HepG2 (cell line): ENCODE measurements around the gene GRHL1. TPM values are rescaled to one million over a fixed set of nuclear protein-coding genes. Genes with fewer than 3 reads are reported as not detected.

Experiments
- ATAC-seq: fragments of 200-7000 bp; cut with Tn5 transposase; 3 replicates; pipeline ENCODE4 v1.9.1; 2020; ENCODE audit warnings: mild to moderate bottlenecking, moderate library complexity
- BruUV-seq: library from RNA; stranded (reverse); fragments of 400-500 nt; replicated peaks from 2 replicates; lab custom pipeline; 2021; lab: Mats Ljungman, UMichigan
- CTCF ChIA-PET: fragments of 300-600 bp; formaldehyde crosslinking; extraction: SDS; loops from one replicate; lab custom pipeline; 2021; ENCODE audit warnings: low total read pairs, inconsistent platforms, low intra/inter-chr PET ratio; lab: Yijun Ruan, JAX
- POLR2A ChIA-PET: fragments of 350-600 bp; sonication (Branson Sonifier 250); formaldehyde crosslinking; loops from one replicate; lab custom pipeline; 2020; ENCODE audit warnings: antibody characterized with exemption, inconsistent platforms; lab: Yijun Ruan, JAX
- DNase-seq: peaks from one replicate; pipeline ENCODE4 v3.0.0-alpha.2; 2015; ENCODE audit warnings: low spot score
- FAIRE-seq: peaks from 3 replicates; lab custom pipeline; 2011; peaks lifted over from hg19 to GRCh38; lab: Jason Lieb, UNC
- H2AFZ ChIP-seq: one replicate; pipeline ENCODE4 v1.6.1; 2011; ENCODE audit warnings: low read length, inconsistent platforms
- H3K27ac ChIP-seq: fragments of 300-600 bp; 3 replicates; pipeline ENCODE4 v1.8.0; 2011; ENCODE audit warnings: mixed run types, mild to moderate bottlenecking, mixed read lengths, low read length, inconsistent platforms; ENCODE audit not compliant: insufficient read depth; ENCODE audit errors: extremely low read length
- H3K27me3 ChIP-seq, 2 experiments: fragments of 200-600 bp in 1 of 2; 2 replicates in 1 of 2; 3 replicates in 1 of 2; pipeline versions ENCODE4 v1.6.0 to v1.8.0; 2011; ENCODE audit warnings: low read length in 2 of 2, mild to moderate bottlenecking in 2 of 2, moderate library complexity in 2 of 2, inconsistent platforms in 1 of 2; ENCODE audit not compliant: insufficient read depth in 2 of 2, control insufficient read depth in 1 of 2
- H3K36me3 ChIP-seq, 2 experiments: fragments of 200-600 bp in 1 of 2; replicated peaks in 1 of 2; 2 replicates in 1 of 2; 3 replicates in 1 of 2; pipeline versions ENCODE4 v1.5.1 to v1.8.0; 2011; ENCODE audit warnings: low read length in 2 of 2, inconsistent platforms in 1 of 2; ENCODE audit not compliant: insufficient read depth in 2 of 2, control insufficient read depth in 1 of 2
- H3K4me1 ChIP-seq: 2 replicates; pipeline ENCODE4 v1.5.1; 2012; ENCODE audit warnings: low read length, inconsistent platforms; ENCODE audit not compliant: insufficient read depth
- H3K4me2 ChIP-seq: 2 replicates; pipeline ENCODE4 v1.6.0; 2011; ENCODE audit warnings: low read depth, low read length, inconsistent platforms
- H3K4me3 ChIP-seq, 3 experiments: fragments of 200-600 bp in 1 of 3; sonication (generic), shearing (Covaris generic) in 1 of 3; replicated peaks in 1 of 3; 2 replicates each; pipeline ENCODE4 v1.5.1; 2011 to 2016; ENCODE audit warnings: low read length in 3 of 3, inconsistent platforms in 2 of 3, low read depth in 2 of 3, mild to moderate bottlenecking in 2 of 3, control low read depth in 1 of 3, mixed read lengths in 1 of 3; ENCODE audit not compliant: insufficient read depth in 1 of 3
- H3K79me2 ChIP-seq: one replicate; pipeline ENCODE4 v1.6.1; 2011; ENCODE audit warnings: low read length, inconsistent platforms; ENCODE audit not compliant: insufficient read depth
- H3K9ac ChIP-seq: 2 replicates; pipeline ENCODE4 v1.6.0; 2011; ENCODE audit warnings: mild to moderate bottlenecking, low read depth, low read length, inconsistent platforms; ENCODE audit not compliant: insufficient read depth
- H3K9me3 ChIP-seq: 2 replicates; pipeline ENCODE4 v1.5.1; 2012; ENCODE audit warnings: mild to moderate bottlenecking, low read length
- H4K20me1 ChIP-seq: 2 replicates; pipeline ENCODE4 v1.6.0; 2011; ENCODE audit warnings: inconsistent platforms, mild to moderate bottlenecking, low read length, moderate library complexity; ENCODE audit not compliant: insufficient read depth
- CREB3 ChIP-seq: sonication (generic); formaldehyde crosslinking; IDR thresholded peaks from 2 replicates; pipeline ENCODE4 v1.5.0; 2020; ENCODE audit warnings: missing genetic modification reagents
- EED ChIP-seq: sonication (generic); formaldehyde crosslinking; IDR thresholded peaks from 2 replicates; pipeline ENCODE4 v1.5.0; 2020; ENCODE audit warnings: mild to moderate bottlenecking, missing genetic modification reagents
- ESRRA ChIP-seq: sonication (generic); formaldehyde crosslinking; IDR thresholded peaks from 2 replicates; pipeline ENCODE4 v1.5.1; 2020; ENCODE audit warnings: mild to moderate bottlenecking, low read depth, missing genetic modification reagents
- MAX ChIP-seq: IDR thresholded peaks from 2 replicates; pipeline ENCODE4 v1.6.1; 2012; ENCODE audit warnings: inconsistent platforms
- MIER2 ChIP-seq: IDR thresholded peaks from 2 replicates; pipeline ENCODE4 v1.6.1; 2016; ENCODE audit warnings: missing biosample characterization, missing genetic modification reagents
- PLSCR1 ChIP-seq: sonication (generic); formaldehyde crosslinking; IDR thresholded peaks from 2 replicates; pipeline ENCODE4 v1.5.0; 2020; ENCODE audit warnings: missing genetic modification reagents, mild to moderate bottlenecking, borderline replicate concordance
- RBFOX2 ChIP-seq: fragments of 200-400 bp; formaldehyde crosslinking; IDR thresholded peaks from 2 replicates; pipeline ENCODE4 v1.6.1; 2017; ENCODE audit warnings: low read depth, mild to moderate bottlenecking, low read length
- RXRA ChIP-seq: sonication (generic); formaldehyde crosslinking; IDR thresholded peaks from 2 replicates; pipeline ENCODE4 v1.5.1; 2020; ENCODE audit warnings: missing genetic modification reagents
- TBX2 ChIP-seq: sonication (generic); formaldehyde crosslinking; IDR thresholded peaks from 2 replicates; pipeline ENCODE4 v1.5.0; 2020; ENCODE audit warnings: missing genetic modification reagents, mild to moderate bottlenecking, borderline replicate concordance
- TFE3 ChIP-seq: IDR thresholded peaks from 2 replicates; pipeline ENCODE4 v1.6.1; 2016
- ZNF331 ChIP-seq: sonication (generic); formaldehyde crosslinking; IDR thresholded peaks from 2 replicates; pipeline ENCODE4 v1.4.0; 2020; ENCODE audit warnings: missing genetic modification reagents
- ZNF768 ChIP-seq: sonication (generic); formaldehyde crosslinking; IDR thresholded peaks from 2 replicates; pipeline ENCODE4 v1.4.0; 2020; ENCODE audit warnings: missing genetic modification reagents
- WGBS: methylation state at CpG from one replicate; pipeline ENCODE4 v1.1.6; 2017; ENCODE audit warnings: low lambda C conversion rate; 5-methylcytosine and 5-hydroxymethylcytosine counted together
- in situ Hi-C: cut with HindIII; loops from 2 replicates; pipeline ENCODE4 v1.10.0; 2017; ENCODE audit warnings: low pct_unique_long_range_greater_than_20kb; ENCODE audit not compliant: extremely low pct_ligation_motif_present
- intact Hi-C: fragments of 100-400 bp; cut with micrococcal nuclease; formaldehyde crosslinking; loops from one replicate; pipeline ENCODE4 v1.10.0; 2022; ENCODE audit not compliant: unreplicated experiment
- polyA plus RNA-seq, 8 experiments: library from polyadenylated mRNA; depleted of rRNA in 3 of 8; stranded (reverse) in 7 of 8; unstranded in 1 of 8; fragments of >200 nt; fragmentation: Illumina TruSeq in 4 of 8; extraction: Trizol in 4 of 8; gene quantifications; 2 replicates each; pipeline versions ENCODE4 v1.2.1 to v1.2.3, GENCODE V29; 2011 to 2016; ENCODE audit warnings: low read depth in 4 of 8, missing spikeins in 1 of 8, mixed read lengths in 1 of 8; ENCODE audit not compliant: insufficient read depth in 1 of 8
- total RNA-seq, 5 experiments: library from RNA; depleted of rRNA; stranded (reverse); fragments of >200 nt; fragmentation: Illumina TruSeq; extraction: Trizol; gene quantifications; 2 replicates each; pipeline ENCODE4 v1.2.3, GENCODE V29; 2016; ENCODE audit warnings: low read depth in 1 of 5

Gene GRHL1
- total and polyA plus RNA-seq, 2 of the 13 experiments (the other 11 are each of a cell fraction or from before 2014, with no cell fraction given) = 9.3 to 12.0 TPM

- no peak for TF ChIP-seq RBFOX2
Observed at GRCh38 chr2:10007435-10007834, 55.9 kb downstream of the GRHL1 start.

GRCh38 chr2:10007921-10008808 is 56.7 kb downstream of the GRHL1 start:
- POLR2A ChIA-PET = no interaction called here
- in situ Hi-C loops = no loop called here
- Histone ChIP-seq H3K36me3 (no peaks in the 10 kb centered on the region), H3K4me3 (no peak overlapping the region), H3K27ac (no peak overlapping the region), H3K9me3 (no peaks in the 10 kb centered on the region), H3K4me2 (peak overlapping the region; percentile 32), H4K20me1 (no peaks in the 10 kb centered on the region; the same call in 1 of the 2 replicates), H3K4me1 (peaks cover 27% of the 10 kb centered on the region), H3K79me2 (no peaks in the 10 kb centered on the region), H2AFZ (no peak overlapping the region), H3K27me3 (peaks cover 0 to 9% of the 10 kb centered on the region in 2 experiments; a peak in 1 of 5 replicates), H3K9ac (no peak overlapping the region)
- DNase-seq (peak; percentile 34), ATAC-seq (peak; percentile 67), FAIRE-seq (peak; percentile 36)
- CTCF ChIA-PET = no interaction called here
- intact Hi-C loops = no loop called here
- BruUV-seq = no TSS peak
- 32% methylated on average over 22 of the region's 22 CpGs for WGBS
- TF ChIP-seq TFE3 (CRISPR knock-in tag) = no peak
- no peak for TF ChIP-seq EED (CRISPR knock-in tag)
- no peak for TF ChIP-seq PLSCR1
- TF ChIP-seq MIER2 (CRISPR knock-in tag) = no peak
- 0 out of 2 replicates have a peak, but pooled peaks have one; percentile 23 for TF ChIP-seq TBX2 (CRISPR knock-in tag)
- no peak for TF ChIP-seq CREB3 (CRISPR knock-in tag)
- peak; percentile 97 for TF ChIP-seq ESRRA (CRISPR knock-in tag)
- TF ChIP-seq RXRA (CRISPR knock-in tag) = peak; percentile 40
- 0 out of 2 replicates have a peak, but pooled peaks have one; percentile 47 for TF ChIP-seq MAX
- peak; percentile 58; the same call in 1 of the 2 replicates for TF ChIP-seq ZNF768 (CRISPR knock-in tag)
- peak; percentile 98 for TF ChIP-seq ZNF331 (CRISPR knock-in tag)

More at GRCh38 chr2:10007435-10007834, 55.9 kb downstream of the GRHL1 start:
- no peaks in the 10 kb centered on the region for H3K36me3 ChIP-seq
- ChIA-PET CTCF (no interaction called here), POLR2A (no interaction called here)
- no peak overlapping the region for H3K4me3 ChIP-seq
- WGBS = 57% methylated on average over 9 of the region's 9 CpGs
- no peaks in the 10 kb centered on the region for H3K79me2 ChIP-seq
- ATAC-seq = no peak
- H3K4me2 ChIP-seq = no peak overlapping the region
- intact Hi-C loops (no loop called here), in situ Hi-C loops (no loop called here)
- peaks cover 0 to 9% of the 10 kb centered on the region in 2 experiments; a peak in 1 of 5 replicates for H3K27me3 ChIP-seq
- peaks cover 27% of the 10 kb centered on the region for H3K4me1 ChIP-seq
- H3K9ac ChIP-seq = no peak overlapping the region
- H3K9me3 ChIP-seq = no peaks in the 10 kb centered on the region
- DNase-seq = no peak
- no peaks in the 10 kb centered on the region; the same call in 1 of the 2 replicates for H4K20me1 ChIP-seq
- no peak overlapping the region for H3K27ac ChIP-seq
- BruUV-seq = no TSS peak
- no peak overlapping the region for H2AFZ ChIP-seq
- FAIRE-seq = no peak
